ENCODE results near the gene NWD2.

DNA sequence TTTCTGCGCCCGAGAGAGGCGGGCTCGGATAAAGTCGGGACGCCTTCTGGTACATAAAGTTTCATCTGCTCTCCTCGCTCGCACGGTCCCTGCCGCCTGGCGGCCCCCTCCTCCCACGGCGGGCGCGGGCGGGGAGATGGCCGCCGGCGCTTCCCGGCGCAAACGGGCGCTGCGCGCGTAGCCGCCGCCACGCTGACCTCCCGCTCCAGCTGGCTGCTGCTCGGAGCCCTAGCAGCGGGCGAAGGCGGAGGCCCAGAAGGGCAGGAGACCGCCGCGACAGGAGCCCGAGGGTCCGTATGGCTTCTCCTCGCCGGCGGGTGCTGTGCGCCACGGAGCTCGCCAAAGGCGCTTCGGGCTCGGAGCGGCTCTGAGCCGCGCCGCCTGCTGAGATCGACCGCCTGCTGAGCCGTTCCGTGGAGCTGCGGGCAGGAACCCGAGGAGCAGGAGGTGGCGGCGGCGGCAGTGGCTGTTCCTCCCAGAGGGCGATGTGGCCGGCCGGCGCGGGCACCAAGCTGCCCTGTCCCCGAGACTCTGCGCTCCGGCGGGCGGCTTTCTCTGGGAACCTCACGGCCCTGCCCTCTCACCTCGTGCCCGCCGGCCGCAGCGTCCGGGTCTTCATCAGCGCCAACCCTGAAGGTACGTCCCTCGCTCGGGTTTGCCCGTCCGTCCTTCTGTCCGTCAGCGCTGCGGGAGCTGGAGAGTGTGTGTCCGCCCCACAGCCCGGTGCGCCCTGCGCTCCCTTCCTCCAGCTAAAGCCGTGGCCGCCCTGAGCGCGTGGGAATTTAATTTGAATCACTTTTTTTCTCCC is at the start of gene NWD2:
- TF ChIP-seq, protein P1, sequence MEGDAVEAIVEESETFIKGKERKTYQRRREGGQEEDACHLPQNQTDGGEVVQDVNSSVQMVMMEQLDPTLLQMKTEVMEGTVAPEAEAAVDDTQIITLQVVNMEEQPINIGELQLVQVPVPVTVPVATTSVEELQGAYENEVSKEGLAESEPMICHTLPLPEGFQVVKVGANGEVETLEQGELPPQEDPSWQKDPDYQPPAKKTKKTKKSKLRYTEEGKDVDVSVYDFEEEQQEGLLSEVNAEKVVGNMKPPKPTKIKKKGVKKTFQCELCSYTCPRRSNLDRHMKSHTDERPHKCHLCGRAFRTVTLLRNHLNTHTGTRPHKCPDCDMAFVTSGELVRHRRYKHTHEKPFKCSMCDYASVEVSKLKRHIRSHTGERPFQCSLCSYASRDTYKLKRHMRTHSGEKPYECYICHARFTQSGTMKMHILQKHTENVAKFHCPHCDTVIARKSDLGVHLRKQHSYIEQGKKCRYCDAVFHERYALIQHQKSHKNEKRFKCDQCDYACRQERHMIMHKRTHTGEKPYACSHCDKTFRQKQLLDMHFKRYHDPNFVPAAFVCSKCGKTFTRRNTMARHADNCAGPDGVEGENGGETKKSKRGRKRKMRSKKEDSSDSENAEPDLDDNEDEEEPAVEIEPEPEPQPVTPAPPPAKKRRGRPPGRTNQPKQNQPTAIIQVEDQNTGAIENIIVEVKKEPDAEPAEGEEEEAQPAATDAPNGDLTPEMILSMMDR (IDR thresholded peaks at IDR 0.05; ENCODE audit: poor library complexity) = no peak
- TF ChIP-seq EZH2phosphoT487 (IDR thresholded peaks at IDR 0.05; ENCODE audit: low read depth, severe bottlenecking, unreplicated experiment) = no peak
- TF ChIP-seq EZH2 (IDR thresholded peaks at IDR 0.05; ENCODE audit: borderline replicate concordance) = peak; percentile 74
